T-helper 22 cell (primary cell): ENCODE data around the gene CCDC68.
"Not testable (repeated sequence)": the region's sequence is repeated elsewhere in the genome, so short reads cannot be mapped to it uniquely, and the experiment has no call there.

Experiments used
- DNase-seq: peaks from one replicate; pipeline ENCODE4 v3.0.0-alpha.2; 2020; ENCODE audit warnings: low read depth

CCDC68 gene

GRCh38 chr18:54958704-54959625 lies at the start of gene CCDC68:
Gene CCDC68 (minus strand): TSS chr18:54959461. CDS start chr18:54942791, 16,670 bp downstream.
- DNase-seq = no peak

GRCh38 chr18:55007602-55008001 lies 48.3 kb upstream of the CCDC68 start:
- no peak for DNase-seq

- no peak for DNase-seq
These were observed 44.4 kb upstream of the CCDC68 start for GRCh38 chr18:55003695-55004094.

- DNase-seq = no peak
These were observed 43.0 kb upstream of the CCDC68 start for GRCh38 chr18:55002261-55002660.

GRCh38 chr18:55001394-55002024 lies 42.2 kb upstream of the CCDC68 start:
- DNase-seq = no peak

GRCh38 chr18:55000529-55000928 lies 41.3 kb upstream of the CCDC68 start:
- DNase-seq = no peak

- no peak for DNase-seq
These were observed 39.8 kb upstream of the CCDC68 start for GRCh38 chr18:54999016-54999415.

GRCh38 chr18:54995421-54996143 lies 36.3 kb upstream of the CCDC68 start:
- DNase-seq = no peak

- no peak for DNase-seq
These were observed 32.7 kb upstream of the CCDC68 start for GRCh38 chr18:54991981-54992380.

- DNase-seq = no peak
These were observed 25.6 kb upstream of the CCDC68 start for GRCh38 chr18:54984908-54985307.

- no peak for DNase-seq
These were observed 24.5 kb upstream of the CCDC68 start for GRCh38 chr18:54983791-54984190.

GRCh38 chr18:54983041-54983686 lies 23.9 kb upstream of the CCDC68 start:
- DNase-seq = no peak

- no peak for DNase-seq
These were observed 21.8 kb upstream of the CCDC68 start for GRCh38 chr18:54981076-54981475.

GRCh38 chr18:54975598-54975997 lies 16.3 kb upstream of the CCDC68 start:
- no peak for DNase-seq

- no peak for DNase-seq
These were observed 13.8 kb upstream of the CCDC68 start for GRCh38 chr18:54973046-54973445.

- DNase-seq = no peak
These were observed 9.5 kb upstream of the CCDC68 start for GRCh38 chr18:54968807-54969206.

- not testable (repeated sequence) for DNase-seq
These were observed 9.0 kb upstream of the CCDC68 start for GRCh38 chr18:54968237-54968636.

- DNase-seq = no peak
These were observed 8.5 kb upstream of the CCDC68 start for GRCh38 chr18:54967786-54968185.

GRCh38 chr18:54964741-54965140 lies 5.5 kb upstream of the CCDC68 start:
- no peak for DNase-seq

- DNase-seq = no peak
These were observed 3.8 kb upstream of the CCDC68 start for GRCh38 chr18:54962919-54963645.

GRCh38 chr18:54961868-54962267 lies 2.6 kb upstream of the CCDC68 start:
- no peak for DNase-seq
